Erythroblast (primary cell): Measurements from ENCODE around the gene ACTG2.

Source experiments
- GATA1 ChIP-seq: IDR thresholded peaks from 2 replicates; pipeline ENCODE4 v1.6.1; 2011; ENCODE audit warnings: low read depth, mild to moderate bottlenecking, control low read depth, low read length, moderate library complexity
- POLR2A ChIP-seq: IDR thresholded peaks from 2 replicates; pipeline ENCODE4 v1.6.1; 2011; ENCODE audit warnings: mild to moderate bottlenecking, low read length

- TF ChIP-seq POLR2A (no peak), GATA1 (no peak)
Observed at GRCh38 chr2:73911548-73912208, 18.9 kb downstream of the ACTG2 start.
